ENCODE results near the gene AKAP8L. TPM values are rescaled to one million over a fixed set of nuclear protein-coding genes. Genes with fewer than 3 reads are reported as not detected.

Gene AKAP8L
- total RNA-seq, 2 donors from 2014 or later, result 190 to 237 TPM

- Histone ChIP-seq H3K9me3 (ENCODE audit: control insufficient read depth, low read length) (no peaks in the 10 kb centered on the region), H3K4me3 (ENCODE audit: low read length) (peak overlapping the region; percentile 98), H3K27me3 (ENCODE audit: control insufficient read depth, insufficient read depth, low read length, poor library complexity, severe bottlenecking) (no peaks in the 10 kb centered on the region), H3K4me1 (ENCODE audit: control insufficient read depth, insufficient read depth, low read length) (peaks cover 2% of the 10 kb centered on the region), H3K36me3 (ENCODE audit: control insufficient read depth, insufficient read depth, low read length) (no peaks in the 10 kb centered on the region), H3K9ac (ENCODE audit: extremely low read depth, low read length, poor library complexity, severe bottlenecking) (peak overlapping the region; percentile 94), H3K27ac (ENCODE audit: low read depth, low read length) (peak overlapping the region; percentile 89)
- Mint-ChIP-seq H3K4me3 (peak overlapping the region; percentile 97), H3K9me3 (no peaks in the 10 kb centered on the region), H3K27me3 (ENCODE audit: insufficient read depth) (no peaks in the 10 kb centered on the region), H3K27ac (peak overlapping the region; percentile 98), H3K36me3 (ENCODE audit: low read depth) (peaks cover 6% of the 10 kb centered on the region), H3K4me1 (peaks cover 32% of the 10 kb centered on the region)
- WGBS, 2 experiments (ENCODE audit: insufficient coverage in 1 of 2, insufficient read length in 1 of 2), result 0 to 3% methylated on average over 6 to 111 of the region's 122 CpGs
- TF ChIP-seq CTCF (conservative IDR thresholded peaks at IDR 0.05), result no peak
- peak; percentile 72 for DNase-seq
Observed at GRCh38 chr19:15331419-15332310, 87.1 kb downstream of the AKAP8L start.

GRCh38 chr19:15330801-15331418 lies 87.9 kb downstream of the AKAP8L start:
- Histone ChIP-seq H3K27me3 (ENCODE audit: control insufficient read depth, insufficient read depth, low read length, poor library complexity, severe bottlenecking) (no peaks in the 10 kb centered on the region), H3K4me1 (ENCODE audit: control insufficient read depth, insufficient read depth, low read length) (peaks cover 4% of the 10 kb centered on the region), H3K27ac (ENCODE audit: low read depth, low read length) (peak overlapping the region; percentile 84), H3K9me3 (ENCODE audit: control insufficient read depth, low read length) (no peaks in the 10 kb centered on the region), H3K36me3 (ENCODE audit: control insufficient read depth, insufficient read depth, low read length) (no peaks in the 10 kb centered on the region), H3K4me3 (ENCODE audit: low read length) (peak overlapping the region; percentile 98), H3K9ac (ENCODE audit: extremely low read depth, low read length, poor library complexity, severe bottlenecking) (peak overlapping the region; percentile 94)
- H3K36me3 Mint-ChIP-seq (ENCODE audit: low read depth), result peaks cover 6% of the 10 kb centered on the region
- peaks cover 34% of the 10 kb centered on the region for H3K4me1 Mint-ChIP-seq
- no peak for TF ChIP-seq CTCF (conservative IDR thresholded peaks at IDR 0.05)
- peak overlapping the region; percentile 97 for H3K4me3 Mint-ChIP-seq
- WGBS, 2 experiments (ENCODE audit: insufficient coverage in 1 of 2, insufficient read length in 1 of 2), result 8 to 20% methylated on average over 7 to 14 of the region's 17 CpGs
- no peaks in the 10 kb centered on the region for H3K27me3 Mint-ChIP-seq (ENCODE audit: insufficient read depth)
- peak overlapping the region; percentile 98 for H3K27ac Mint-ChIP-seq
- no peaks in the 10 kb centered on the region for H3K9me3 Mint-ChIP-seq
- DNase-seq, result peak; percentile 53

Small RNA genes lying within 50 kb of the gene (microRNA-seq; reads per million reads assigned to microRNA genes)
- gene MIR1470 (ENCODE audit: borderline microRNAs expressed), result not detected

Other genes starting within 250 kb of the AKAP8L start
- gene NOTCH3, start 218.0 kb downstream of the AKAP8L start, total RNA-seq, result 100 to 1,000 TPM; 140 to 171 TPM
- 10 to 100 TPM; 14.5 to 18.7 TPM for gene EPHX3, start 186.5 kb downstream of the AKAP8L start, total RNA-seq
- gene BRD4, start 86.4 kb downstream of the AKAP8L start, total RNA-seq, result 100 to 1,000 TPM; 149 to 156 TPM
- 10 to 100 TPM; 34.9 to 39.6 TPM for gene AKAP8, start 39.2 kb downstream of the AKAP8L start, total RNA-seq
- 10 to 100 TPM; 38.0 to 38.6 TPM for gene WIZ, start 31.0 kb upstream of the AKAP8L start, total RNA-seq
- gene RASAL3, start 45.6 kb upstream of the AKAP8L start, total RNA-seq, result not detected
- not detected for gene PGLYRP2, start 60.5 kb upstream of the AKAP8L start, total RNA-seq
- gene CYP4F22, start 89.5 kb upstream of the AKAP8L start, total RNA-seq, result not detected
- not detected for gene CYP4F8, start 196.2 kb upstream of the AKAP8L start, total RNA-seq
- not detected for gene CYP4F3, start 221.9 kb upstream of the AKAP8L start, total RNA-seq

All from endodermal cell (in vitro differentiated cells).